DMS 273 treated with DMSO at 0.1 percent for 48 hours (cell line): ENCODE data around the gene CCDC24.

Experiments
- DNase-seq: peaks from one replicate; lab custom pipeline; 2025; lab: John Stamatoyannopoulos, UW

CCDC24 gene

DNA sequence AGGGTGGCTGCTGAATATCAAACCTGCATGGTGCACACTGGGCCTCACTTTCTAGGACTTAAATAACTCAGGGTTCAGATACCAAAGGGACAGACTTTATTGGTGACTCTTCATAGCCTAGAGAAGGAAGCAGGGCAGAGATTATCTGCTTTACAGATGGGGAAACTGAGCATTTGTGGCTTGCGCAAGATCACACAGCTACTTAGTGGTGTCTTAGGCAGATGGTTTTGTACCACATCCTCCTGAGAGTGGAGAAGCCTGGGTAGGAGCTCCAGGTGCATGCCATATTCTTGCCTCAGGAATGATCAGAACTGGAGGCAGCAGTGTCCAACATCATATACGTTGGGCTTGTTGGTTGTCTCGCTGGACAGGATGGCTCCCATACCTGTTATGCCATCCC lies 28.4 kb upstream of the CCDC24 start:
- DNase-seq, result no peak

DNA sequence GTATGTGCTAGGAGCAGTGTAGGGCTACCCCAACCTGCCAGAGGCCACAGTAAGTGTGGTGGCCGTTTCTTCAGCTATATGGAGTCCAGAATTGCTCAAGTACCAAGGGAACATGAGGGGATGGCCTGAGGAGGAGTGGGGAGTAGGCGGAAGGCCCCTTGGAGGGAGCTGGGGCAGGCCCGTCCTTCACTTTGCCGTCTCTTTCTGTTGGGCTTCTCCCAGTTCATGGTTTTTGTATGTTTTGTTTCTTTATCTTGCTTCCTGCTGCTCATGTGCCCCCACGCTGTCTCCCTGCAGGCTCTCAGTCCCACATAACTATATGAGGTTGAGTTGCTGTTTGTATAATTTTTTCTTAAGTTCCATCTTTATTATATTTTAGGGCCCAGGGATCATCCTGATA lies 27.5 kb upstream of the CCDC24 start:
- DNase-seq, result no peak

- no peak for DNase-seq
These were observed 26.1 kb upstream of the CCDC24 start for GRCh38 chr1:43965316-43965715.

DNA sequence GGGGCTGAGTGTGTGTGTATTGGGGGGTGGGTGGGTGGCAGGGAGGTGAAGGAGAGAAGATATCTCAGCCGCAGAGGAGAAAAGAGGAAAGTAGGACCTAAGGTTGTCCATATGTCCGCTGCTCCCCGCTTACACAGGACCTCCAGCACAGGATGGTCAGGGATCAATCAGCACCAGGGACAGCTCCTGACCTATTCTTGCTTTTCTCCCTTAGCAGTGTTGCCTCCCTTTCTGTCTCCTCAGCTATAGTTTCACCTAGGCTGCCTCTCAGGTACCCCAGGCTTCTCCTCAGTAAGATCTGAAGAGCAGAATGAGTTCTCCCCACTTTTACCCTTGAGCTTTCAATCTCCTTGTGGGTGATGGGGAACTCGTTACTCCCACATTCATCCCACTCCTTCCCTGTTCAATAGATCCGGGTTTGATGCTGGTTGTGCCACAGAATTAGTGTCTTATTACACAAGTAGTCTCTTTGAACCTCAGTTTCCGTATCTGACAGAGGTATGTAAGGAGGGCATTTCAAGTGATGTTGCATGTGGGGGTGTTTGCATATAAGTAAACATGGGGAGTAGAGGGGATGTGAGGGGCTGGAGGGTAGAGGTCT lies 23.0 kb upstream of the CCDC24 start:
- DNase-seq, result no peak

- DNase-seq, result no peak
These were observed 22.0 kb upstream of the CCDC24 start for GRCh38 chr1:43969416-43969745.

DNA sequence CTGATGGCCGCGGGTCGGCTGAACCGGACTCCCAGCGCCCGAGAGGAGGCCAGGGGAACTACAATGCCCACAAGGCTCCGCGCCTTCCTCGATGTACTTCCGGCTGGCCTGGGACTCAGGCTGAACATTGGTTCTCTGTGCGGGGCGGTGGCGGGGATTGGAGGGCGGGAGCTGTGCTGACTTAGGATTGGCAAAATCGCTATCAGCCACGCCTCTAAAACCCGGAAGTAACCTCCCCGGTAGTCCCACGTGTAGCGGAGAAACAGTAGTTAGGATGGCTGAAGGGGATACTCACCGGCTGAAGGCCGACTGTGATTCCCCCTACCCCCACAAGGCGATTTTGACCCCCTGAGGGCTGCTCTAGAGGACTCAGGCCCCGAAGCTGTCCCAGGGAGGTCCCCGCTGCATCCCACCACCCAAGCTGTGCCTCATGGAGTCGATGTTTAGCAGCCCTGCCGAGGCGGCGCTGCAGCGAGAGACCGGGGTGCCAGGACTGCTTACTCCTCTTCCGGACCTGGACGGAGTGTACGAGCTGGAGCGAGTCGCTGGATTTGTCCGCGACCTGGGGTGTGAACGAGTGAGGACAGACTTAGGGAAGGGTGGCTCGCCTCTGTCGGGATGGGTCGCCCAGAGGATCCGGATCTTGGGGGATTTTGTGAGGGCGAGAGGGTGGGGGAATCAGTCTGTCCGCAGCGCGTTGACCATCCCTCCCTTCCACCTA lies 21.5 kb upstream of the CCDC24 start, which contains the start of gene DPH2:
Gene DPH2, plus strand, starts transcription at position 265 of the 721 bp plus-strand sequence. Its CDS starts 166 bp downstream, at position 431.
- peak; percentile 95 for DNase-seq

- DNase-seq, result no peak
These were observed 20.9 kb upstream of the CCDC24 start for GRCh38 chr1:43970502-43970901.

- no peak for DNase-seq
These were observed 20.5 kb upstream of the CCDC24 start for GRCh38 chr1:43970911-43971310.

DNA sequence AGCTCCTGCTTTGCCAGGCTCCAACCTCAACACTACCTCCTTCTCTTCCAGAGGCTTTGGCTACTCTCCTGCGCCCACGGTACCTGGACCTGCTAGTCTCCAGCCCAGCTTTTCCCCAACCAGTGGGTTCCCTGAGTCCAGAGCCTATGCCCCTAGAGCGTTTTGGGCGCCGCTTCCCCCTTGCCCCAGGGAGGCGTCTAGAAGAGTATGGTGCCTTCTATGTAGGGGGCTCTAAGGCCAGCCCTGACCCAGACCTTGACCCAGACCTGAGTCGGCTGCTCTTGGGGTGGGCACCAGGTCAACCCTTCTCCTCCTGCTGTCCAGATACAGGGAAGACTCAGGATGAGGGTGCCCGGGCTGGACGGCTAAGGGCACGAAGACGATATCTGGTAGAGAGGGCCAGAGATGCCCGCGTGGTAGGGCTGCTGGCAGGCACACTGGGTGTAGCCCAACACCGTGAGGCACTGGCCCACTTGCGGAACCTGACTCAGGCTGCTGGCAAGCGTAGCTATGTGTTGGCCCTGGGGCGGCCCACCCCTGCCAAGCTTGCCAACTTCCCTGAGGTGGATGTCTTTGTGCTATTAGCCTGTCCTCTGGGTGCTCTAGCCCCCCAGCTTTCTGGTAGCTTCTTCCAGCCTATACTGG lies 19.9 kb upstream of the CCDC24 start:
- no peak for DNase-seq

- no peak for DNase-seq
These were observed 17.4 kb upstream of the CCDC24 start for GRCh38 chr1:43973981-43974442.

GRCh38 chr1:43974443-43975248 lies 16.8 kb upstream of the CCDC24 start, which contains the start of gene ATP6V0B:
Gene ATP6V0B (plus strand): TSS chr1:43974960. CDS start chr1:43975041, 81 bp downstream.
- DNase-seq, result peak; percentile 88

DNA sequence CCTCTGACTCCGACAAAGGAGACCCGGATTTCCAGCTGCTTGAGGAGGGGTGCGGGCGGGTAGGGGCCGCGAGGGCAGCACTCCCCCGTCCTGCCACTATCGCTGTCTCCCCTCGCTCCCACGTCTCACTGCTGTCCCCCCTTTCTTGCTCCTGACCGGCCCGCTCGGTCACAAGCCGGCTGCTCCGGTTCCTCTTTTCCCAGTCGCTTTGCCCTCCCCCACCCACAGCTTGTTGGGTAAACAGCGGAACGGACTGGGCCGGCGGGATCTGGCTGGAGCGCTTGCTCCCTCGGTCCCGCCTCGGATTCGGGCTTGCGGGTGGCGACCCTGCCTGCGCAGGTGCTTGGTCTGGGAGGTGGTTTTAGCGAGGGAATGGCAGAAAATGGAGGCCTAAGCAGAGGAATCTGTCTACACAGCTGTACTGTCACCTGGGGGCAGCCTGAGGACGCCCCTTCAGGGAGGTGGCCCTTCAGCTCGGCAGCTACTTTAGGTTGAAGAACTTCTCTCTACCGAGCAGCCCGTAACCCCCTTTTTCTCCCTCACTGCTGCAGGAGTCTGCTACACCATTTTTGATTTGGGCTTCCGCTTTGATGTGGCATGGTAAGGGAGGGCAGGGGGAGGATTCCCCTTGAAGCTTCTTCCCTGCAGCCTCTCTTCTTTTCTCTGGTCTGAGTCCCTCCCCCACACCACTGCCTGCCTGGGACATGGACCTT lies 16.0 kb upstream of the CCDC24 start:
- DNase-seq, result no peak

DNA sequence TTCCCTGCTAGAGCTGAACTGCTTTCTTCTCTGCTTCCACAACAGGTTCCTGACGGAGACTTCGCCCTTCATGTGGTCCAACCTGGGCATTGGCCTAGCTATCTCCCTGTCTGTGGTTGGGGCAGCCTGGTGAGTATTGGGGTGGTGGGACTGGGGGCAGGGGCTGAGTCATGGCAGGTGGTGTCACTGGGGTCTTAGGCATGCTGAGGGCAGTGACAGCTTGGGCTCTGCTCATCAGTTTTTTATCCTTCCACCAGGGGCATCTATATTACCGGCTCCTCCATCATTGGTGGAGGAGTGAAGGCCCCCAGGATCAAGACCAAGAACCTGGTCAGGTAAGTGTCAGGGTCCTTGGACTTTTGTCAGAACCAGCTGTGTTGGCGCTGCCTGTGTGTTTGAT lies 15.4 kb upstream of the CCDC24 start:
- DNase-seq, result no peak

- DNase-seq, result no peak
These were observed 14.5 kb upstream of the CCDC24 start for GRCh38 chr1:43976890-43977289.

GRCh38 chr1:43977376-43978263 lies 13.8 kb upstream of the CCDC24 start:
- DNase-seq, result no peak

GRCh38 chr1:43978264-43978550 lies 13.2 kb upstream of the CCDC24 start:
- no peak for DNase-seq

GRCh38 chr1:43978551-43979260 lies 12.7 kb upstream of the CCDC24 start, which contains the start of gene B4GALT2:
Gene B4GALT2 (plus strand): TSS chr1:43979210. CDS start chr1:43981161, 1,951 bp downstream.
- DNase-seq, result no peak

DNA sequence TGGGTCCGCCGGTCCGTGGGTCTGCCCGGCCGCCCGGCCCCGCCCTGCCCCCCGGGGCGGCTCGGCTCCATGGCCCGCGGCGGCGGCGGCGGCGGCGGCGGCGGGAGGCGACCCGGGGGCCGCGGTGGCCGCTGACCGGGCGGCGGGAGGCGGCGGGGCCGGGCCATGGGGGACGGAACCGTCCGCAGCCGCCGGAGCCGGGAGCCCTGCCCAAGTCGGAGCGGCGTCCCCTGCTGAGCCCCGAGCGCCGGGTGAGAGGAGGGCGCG lies 12.2 kb upstream of the CCDC24 start:
- no peak for DNase-seq

- DNase-seq, result no peak
These were observed 11.7 kb upstream of the CCDC24 start for GRCh38 chr1:43979528-43980254.
